DOHH2 (cell line): ENCODE results near the gene FNIP1.
A peak's percentile ranks its signal among the peaks of the same experiment; 100 is the strongest.

Source experiments
- H3F3A ChIP-seq: fragments of 200-600 bp; sonication (generic), shearing (Covaris generic); 2 replicates; pipeline ENCODE4 v1.6.0; 2016; ENCODE audit warnings: antibody characterized with exemption, mild to moderate bottlenecking; ENCODE audit not compliant: control insufficient read depth, insufficient read depth
- H3K27ac ChIP-seq: fragments of 200-600 bp; sonication (generic); 2 replicates; pipeline ENCODE4 v1.5.1; 2014; ENCODE audit warnings: low read depth, mild to moderate bottlenecking, low read length, moderate library complexity
- H3K27me3 ChIP-seq: fragments of 200-600 bp; sonication (generic); 2 replicates; pipeline ENCODE4 v1.6.1; 2014; ENCODE audit warnings: mild to moderate bottlenecking, low read length, mixed read lengths; ENCODE audit not compliant: control insufficient read depth
- H3K36me3 ChIP-seq: fragments of 200-600 bp; sonication (generic); 2 replicates; pipeline ENCODE4 v1.6.1; 2014; ENCODE audit warnings: mild to moderate bottlenecking, low read length, moderate library complexity, mixed read lengths; ENCODE audit not compliant: control insufficient read depth
- H3K4me1 ChIP-seq: fragments of 200-600 bp; sonication (generic); 2 replicates; pipeline ENCODE4 v1.6.1; 2014; ENCODE audit warnings: mild to moderate bottlenecking, low read length, mixed read lengths; ENCODE audit not compliant: control insufficient read depth
- H3K4me2 ChIP-seq: fragments of 200-600 bp; sonication (generic); 2 replicates; pipeline ENCODE4 v1.6.0; 2014; ENCODE audit warnings: mild to moderate bottlenecking, low read length, moderate library complexity
- H3K4me3 ChIP-seq: fragments of 200-600 bp; sonication (generic); 2 replicates; pipeline ENCODE4 v1.5.1; 2014; ENCODE audit warnings: mild to moderate bottlenecking, low read length, mixed read lengths
- H3K79me2 ChIP-seq: fragments of 200-600 bp; sonication (generic); 2 replicates; pipeline ENCODE4 v1.6.1; 2014; ENCODE audit warnings: mild to moderate bottlenecking, low read length, mixed read lengths; ENCODE audit not compliant: control insufficient read depth
- H3K9me2 ChIP-seq: fragments of 200-600 bp; sonication (generic); replicated peaks from 2 replicates; pipeline ENCODE4 v1.6.1; 2014; ENCODE audit warnings: mild to moderate bottlenecking, low read length, mixed read lengths; ENCODE audit not compliant: control insufficient read depth
- H3K9me3 ChIP-seq: fragments of 200-600 bp; sonication (generic); 2 replicates; pipeline ENCODE4 v1.6.1; 2014; ENCODE audit warnings: antibody characterized with exemption, low read length, mixed read lengths; ENCODE audit not compliant: control insufficient read depth, insufficient read depth
- H4K20me1 ChIP-seq: fragments of 200-600 bp; sonication (generic); 2 replicates; pipeline ENCODE4 v1.6.0; 2014; ENCODE audit warnings: low read depth, mild to moderate bottlenecking, antibody characterized with exemption, low read length, moderate library complexity; ENCODE audit not compliant: control insufficient read depth, insufficient read depth
- CTCF ChIP-seq: fragments of 200-600 bp; sonication (generic); IDR thresholded peaks from one replicate; pipeline ENCODE4 v1.5.1; 2014; ENCODE audit warnings: antibody characterized with exemption, mild to moderate bottlenecking, low read depth, low read length; ENCODE audit not compliant: poor library complexity, severe bottlenecking
- EZH2phosphoT487 ChIP-seq: fragments of 200-600 bp; sonication (generic); IDR thresholded peaks from 2 replicates; pipeline ENCODE4 v1.6.1; 2017; ENCODE audit warnings: borderline replicate concordance, mild to moderate bottlenecking, antibody characterized with exemption, low read length, moderate library complexity, mixed read lengths

FNIP1 gene

GRCh38 chr5:131759704-131760103, 37.1 kb downstream of the FNIP1 start:
- no peak overlapping the region for H3K4me2 ChIP-seq

GRCh38 chr5:131758520-131758900, 38.3 kb downstream of the FNIP1 start:
- no peak overlapping the region for H3K27ac ChIP-seq
- H3K9me3 ChIP-seq = no peaks in the 10 kb centered on the region
- H3F3A ChIP-seq = no peaks in the 10 kb centered on the region
- H3K36me3 ChIP-seq = no peaks in the 10 kb centered on the region; the same call in 1 of the 2 replicates
- H4K20me1 ChIP-seq = peaks cover 2% of the 10 kb centered on the region; the same call in 1 of the 2 replicates
- H3K4me2 ChIP-seq = peak overlapping the region; percentile 30; the same call in 1 of the 2 replicates
- peaks cover 28% of the 10 kb centered on the region for H3K4me1 ChIP-seq
- TF ChIP-seq EZH2phosphoT487 (no peak), CTCF (no peak)
- H3K79me2 ChIP-seq = peaks cover 98% of the 10 kb centered on the region
- H3K27me3 ChIP-seq = no peaks in the 10 kb centered on the region
- no peak overlapping the region for H3K4me3 ChIP-seq
- no peaks in the 10 kb centered on the region for H3K9me2 ChIP-seq

More at GRCh38 chr5:131759704-131760103, 37.1 kb downstream of the FNIP1 start:
- Histone ChIP-seq H3K79me2 (peaks cover 100% of the 10 kb centered on the region), H3F3A (no peaks in the 10 kb centered on the region), H4K20me1 (peaks cover 2% of the 10 kb centered on the region; the same call in 1 of the 2 replicates), H3K4me3 (no peak overlapping the region), H3K27ac (no peak overlapping the region), H3K4me1 (peaks cover 28% of the 10 kb centered on the region), H3K36me3 (no peaks in the 10 kb centered on the region; the same call in 1 of the 2 replicates), H3K9me2 (no peaks in the 10 kb centered on the region), H3K27me3 (no peaks in the 10 kb centered on the region), H3K9me3 (no peaks in the 10 kb centered on the region)
- TF ChIP-seq CTCF (no peak), EZH2phosphoT487 (no peak)

- Histone ChIP-seq H3K79me2 (peaks cover 98% of the 10 kb centered on the region), H3K4me2 (no peak overlapping the region), H3F3A (no peaks in the 10 kb centered on the region), H3K4me3 (no peak overlapping the region), H3K27ac (no peak overlapping the region), H3K36me3 (no peaks in the 10 kb centered on the region; the same call in 1 of the 2 replicates), H4K20me1 (peaks cover 2% of the 10 kb centered on the region; the same call in 1 of the 2 replicates), H3K4me1 (peaks cover 28% of the 10 kb centered on the region), H3K9me3 (no peaks in the 10 kb centered on the region), H3K27me3 (no peaks in the 10 kb centered on the region), H3K9me2 (no peaks in the 10 kb centered on the region)
- TF ChIP-seq CTCF (no peak), EZH2phosphoT487 (no peak)
Observed at GRCh38 chr5:131757830-131758519, 38.8 kb downstream of the FNIP1 start.
